ENCODE data around the gene RLF. TPM values are rescaled to one million over a fixed set of nuclear protein-coding genes. Genes with fewer than 3 reads are reported as not detected.

The RLF gene, protein sequence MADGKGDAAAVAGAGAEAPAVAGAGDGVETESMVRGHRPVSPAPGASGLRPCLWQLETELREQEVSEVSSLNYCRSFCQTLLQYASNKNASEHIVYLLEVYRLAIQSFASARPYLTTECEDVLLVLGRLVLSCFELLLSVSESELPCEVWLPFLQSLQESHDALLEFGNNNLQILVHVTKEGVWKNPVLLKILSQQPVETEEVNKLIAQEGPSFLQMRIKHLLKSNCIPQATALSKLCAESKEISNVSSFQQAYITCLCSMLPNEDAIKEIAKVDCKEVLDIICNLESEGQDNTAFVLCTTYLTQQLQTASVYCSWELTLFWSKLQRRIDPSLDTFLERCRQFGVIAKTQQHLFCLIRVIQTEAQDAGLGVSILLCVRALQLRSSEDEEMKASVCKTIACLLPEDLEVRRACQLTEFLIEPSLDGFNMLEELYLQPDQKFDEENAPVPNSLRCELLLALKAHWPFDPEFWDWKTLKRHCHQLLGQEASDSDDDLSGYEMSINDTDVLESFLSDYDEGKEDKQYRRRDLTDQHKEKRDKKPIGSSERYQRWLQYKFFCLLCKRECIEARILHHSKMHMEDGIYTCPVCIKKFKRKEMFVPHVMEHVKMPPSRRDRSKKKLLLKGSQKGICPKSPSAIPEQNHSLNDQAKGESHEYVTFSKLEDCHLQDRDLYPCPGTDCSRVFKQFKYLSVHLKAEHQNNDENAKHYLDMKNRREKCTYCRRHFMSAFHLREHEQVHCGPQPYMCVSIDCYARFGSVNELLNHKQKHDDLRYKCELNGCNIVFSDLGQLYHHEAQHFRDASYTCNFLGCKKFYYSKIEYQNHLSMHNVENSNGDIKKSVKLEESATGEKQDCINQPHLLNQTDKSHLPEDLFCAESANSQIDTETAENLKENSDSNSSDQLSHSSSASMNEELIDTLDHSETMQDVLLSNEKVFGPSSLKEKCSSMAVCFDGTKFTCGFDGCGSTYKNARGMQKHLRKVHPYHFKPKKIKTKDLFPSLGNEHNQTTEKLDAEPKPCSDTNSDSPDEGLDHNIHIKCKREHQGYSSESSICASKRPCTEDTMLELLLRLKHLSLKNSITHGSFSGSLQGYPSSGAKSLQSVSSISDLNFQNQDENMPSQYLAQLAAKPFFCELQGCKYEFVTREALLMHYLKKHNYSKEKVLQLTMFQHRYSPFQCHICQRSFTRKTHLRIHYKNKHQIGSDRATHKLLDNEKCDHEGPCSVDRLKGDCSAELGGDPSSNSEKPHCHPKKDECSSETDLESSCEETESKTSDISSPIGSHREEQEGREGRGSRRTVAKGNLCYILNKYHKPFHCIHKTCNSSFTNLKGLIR (N-terminal part only)
- polyA plus RNA-seq = 8.0 TPM

DNA sequence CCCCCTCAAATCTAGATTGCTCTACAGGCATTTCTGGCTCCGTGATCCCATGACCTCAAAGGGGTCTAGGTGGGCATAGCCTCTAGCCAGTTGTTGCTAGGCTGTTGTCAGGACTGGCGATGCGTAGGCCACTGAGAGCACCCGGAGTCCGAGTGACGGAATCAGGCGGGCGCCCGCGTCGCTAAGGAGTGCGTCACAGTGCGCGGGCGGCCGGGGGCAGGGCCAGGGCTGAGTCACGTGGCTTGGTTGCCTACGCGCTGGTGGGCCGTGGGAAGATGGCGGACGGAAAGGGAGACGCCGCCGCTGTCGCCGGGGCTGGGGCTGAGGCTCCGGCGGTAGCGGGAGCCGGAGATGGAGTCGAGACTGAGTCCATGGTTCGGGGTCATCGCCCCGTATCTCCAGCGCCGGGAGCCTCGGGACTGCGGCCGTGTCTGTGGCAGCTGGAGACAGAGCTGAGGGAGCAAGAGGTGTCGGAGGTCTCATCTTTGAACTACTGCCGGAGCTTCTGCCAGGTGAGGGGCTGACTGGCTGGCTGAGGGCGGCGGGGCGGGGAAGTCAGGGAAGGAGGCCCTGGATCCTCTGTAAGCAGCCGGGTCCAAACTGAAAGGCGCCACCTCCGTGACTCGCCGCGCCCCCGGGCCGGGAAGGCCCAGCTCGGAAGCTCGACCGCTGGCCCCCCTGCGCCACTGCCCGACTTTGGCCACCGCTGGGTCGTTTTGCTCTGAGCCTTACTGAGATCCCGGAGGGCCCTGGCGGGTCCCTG is at the start of gene RLF:
RLF (plus strand) TSS at position 263 of the 763 bp plus-strand sequence; CDS start at position 276, 13 bp downstream.
- Mint-ChIP-seq H3K9me3 (no peaks in the 10 kb centered on the region), H3K4me1 (peaks cover 15 to 28% (median 20%) of the 10 kb centered on the region in 3 donors), H3K27ac (peak within 1 kb of the TSS in 1 of 3 donors; percentile 98), H3K4me3 (peak within 1 kb of the TSS in 1 of 4 donors; percentile 31), H3K27me3 (no peaks in the 10 kb centered on the region), H3K36me3 (no peaks in the 10 kb centered on the region)

- H3K4me3 Mint-ChIP-seq = no peak overlapping the region
- H3K27ac Mint-ChIP-seq = no peak overlapping the region
- H3K27me3 Mint-ChIP-seq = peaks cover 9% of the 10 kb centered on the region
- H3K9me3 Mint-ChIP-seq = peaks cover 7 to 21% (median 16%) of the 10 kb centered on the region in 3 donors
- peaks cover 0 to 1% (median 0%) of the 10 kb centered on the region in 3 donors for H3K4me1 Mint-ChIP-seq
- peaks cover 1% of the 10 kb centered on the region for H3K36me3 Mint-ChIP-seq
Observed at GRCh38 chr1:40114400-40114799, 46.8 kb upstream of the RLF start.

GRCh38 chr1:40120128-40120527 is 41.1 kb upstream of the RLF start:
- Mint-ChIP-seq H3K4me3 (no peak overlapping the region), H3K27ac (no peak overlapping the region), H3K27me3 (peaks cover 7% of the 10 kb centered on the region), H3K9me3 (no peaks in the 10 kb centered on the region), H3K36me3 (peaks cover 2% of the 10 kb centered on the region), H3K4me1 (peaks cover 0 to 1% (median 0%) of the 10 kb centered on the region in 3 donors)

- Mint-ChIP-seq H3K27me3 (peaks cover 4% of the 10 kb centered on the region), H3K4me1 (no peaks in the 10 kb centered on the region), H3K4me3 (no peak overlapping the region), H3K36me3 (peaks cover 2% of the 10 kb centered on the region), H3K9me3 (no peaks in the 10 kb centered on the region), H3K27ac (no peak overlapping the region)
Observed at GRCh38 chr1:40122855-40123254, 38.3 kb upstream of the RLF start.

GRCh38 chr1:40130892-40131291 is 30.3 kb upstream of the RLF start:
- Mint-ChIP-seq H3K27me3 (peaks cover 4% of the 10 kb centered on the region), H3K4me1 (peaks cover 0 to 3% (median 0%) of the 10 kb centered on the region in 3 donors), H3K27ac (no peak overlapping the region), H3K4me3 (no peak overlapping the region), H3K36me3 (no peaks in the 10 kb centered on the region), H3K9me3 (peaks cover 0 to 2% (median 0%) of the 10 kb centered on the region in 3 donors)

- Mint-ChIP-seq H3K27me3 (peaks cover 4% of the 10 kb centered on the region), H3K4me3 (peak overlapping the region in 1 of 4 donors; percentile 67), H3K9me3 (peaks cover 0 to 2% (median 0%) of the 10 kb centered on the region in 3 donors), H3K27ac (no peak overlapping the region), H3K4me1 (peaks cover 0 to 3% (median 0%) of the 10 kb centered on the region in 3 donors), H3K36me3 (no peaks in the 10 kb centered on the region)
Observed at GRCh38 chr1:40132383-40133311, 28.5 kb upstream of the RLF start.

- no peaks in the 10 kb centered on the region for H3K36me3 Mint-ChIP-seq
- peaks cover 0 to 3% (median 0%) of the 10 kb centered on the region in 3 donors for H3K4me1 Mint-ChIP-seq
Observed at GRCh38 chr1:40133312-40133665, 27.9 kb upstream of the RLF start.

GRCh38 chr1:40133839-40134238 is 27.3 kb upstream of the RLF start:
- no peak overlapping the region for H3K27ac Mint-ChIP-seq
- peaks cover 0 to 3% (median 0%) of the 10 kb centered on the region in 3 donors for H3K4me1 Mint-ChIP-seq
- H3K27me3 Mint-ChIP-seq = peaks cover 4% of the 10 kb centered on the region
- H3K36me3 Mint-ChIP-seq = no peaks in the 10 kb centered on the region
- peaks cover 0 to 2% (median 0%) of the 10 kb centered on the region in 3 donors for H3K9me3 Mint-ChIP-seq
- no peak overlapping the region for H3K4me3 Mint-ChIP-seq

More at GRCh38 chr1:40133312-40133665, 27.9 kb upstream of the RLF start:
- Mint-ChIP-seq H3K27ac (no peak overlapping the region), H3K9me3 (peaks cover 0 to 2% (median 0%) of the 10 kb centered on the region in 3 donors), H3K27me3 (peaks cover 4% of the 10 kb centered on the region), H3K4me3 (peak overlapping the region in 1 of 4 donors; percentile 67)

DNA sequence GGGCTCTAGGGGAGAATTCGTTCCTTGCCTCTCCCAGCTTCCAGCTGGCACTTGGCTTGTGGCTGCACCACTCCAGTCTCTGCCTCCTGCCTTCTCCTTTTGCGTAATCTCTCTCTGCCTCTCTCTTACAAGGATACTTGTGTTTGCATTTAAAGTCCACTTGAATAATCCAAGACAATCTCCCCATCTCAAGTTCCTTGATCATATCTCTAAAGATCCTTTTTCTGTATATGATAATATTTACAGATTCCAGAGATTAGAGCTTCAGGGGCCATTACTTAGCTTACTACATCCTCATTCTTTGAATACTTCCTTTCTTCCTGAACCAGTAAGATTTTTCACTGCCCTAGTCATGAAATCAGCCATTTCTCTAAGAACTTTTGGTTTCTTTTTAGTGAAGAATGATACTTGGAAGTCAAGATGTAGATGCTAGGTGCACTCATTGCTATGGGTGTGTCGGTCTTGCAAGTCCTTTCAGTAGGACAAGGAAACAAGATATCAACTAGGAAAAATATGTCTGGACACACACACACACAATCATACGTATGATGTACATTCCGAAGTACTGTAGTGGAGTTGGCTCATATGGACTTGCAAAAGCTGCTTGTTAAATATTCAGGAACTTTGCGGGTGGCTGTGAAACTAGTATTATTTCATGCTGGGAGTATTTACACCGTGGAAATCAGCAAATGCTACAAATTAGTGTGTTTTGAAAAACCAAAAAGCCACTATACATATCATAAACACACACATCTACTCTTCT is 20.8 kb upstream of the RLF start:
- H3K27me3 Mint-ChIP-seq = peaks cover 13% of the 10 kb centered on the region
- no peak overlapping the region for H3K4me3 Mint-ChIP-seq
- no peak overlapping the region for H3K27ac Mint-ChIP-seq
- no peaks in the 10 kb centered on the region for H3K36me3 Mint-ChIP-seq
- H3K4me1 Mint-ChIP-seq = peaks cover 2 to 7% (median 5%) of the 10 kb centered on the region in 3 donors
- H3K9me3 Mint-ChIP-seq = no peaks in the 10 kb centered on the region

DNA sequence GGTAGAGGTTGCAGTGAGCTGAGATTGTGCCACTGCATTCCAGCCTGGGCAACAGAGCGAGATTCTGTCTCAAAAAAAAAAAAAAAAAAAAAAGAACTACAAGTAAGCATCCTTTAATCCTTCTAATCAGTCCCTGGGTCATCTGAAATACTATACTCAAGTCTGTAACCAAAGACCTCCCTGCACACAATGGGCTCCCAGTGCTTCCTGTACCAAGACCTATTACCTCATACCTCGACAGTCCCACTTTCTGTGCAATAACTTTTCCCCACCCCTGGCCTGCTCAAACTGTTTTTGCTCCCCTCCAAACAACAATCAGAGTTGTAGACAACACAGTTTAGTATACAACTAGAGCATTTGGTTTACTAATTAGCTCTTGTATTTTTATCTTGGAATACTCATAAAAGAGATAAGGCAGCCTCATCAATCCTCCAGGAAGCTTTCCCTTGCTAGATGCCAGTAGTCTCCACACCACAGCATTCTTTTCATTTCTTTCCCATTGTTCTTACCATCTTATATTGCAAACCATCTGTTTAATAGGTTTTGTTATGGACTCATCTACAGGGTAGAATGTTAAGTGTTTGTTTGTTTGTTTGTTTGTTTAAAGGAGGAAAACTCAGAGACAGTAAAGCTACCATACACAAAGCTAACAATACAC is 19.2 kb upstream of the RLF start:
- no peak overlapping the region for H3K4me3 Mint-ChIP-seq
- H3K36me3 Mint-ChIP-seq = no peaks in the 10 kb centered on the region
- no peaks in the 10 kb centered on the region for H3K9me3 Mint-ChIP-seq
- H3K4me1 Mint-ChIP-seq = peaks cover 2 to 7% (median 5%) of the 10 kb centered on the region in 3 donors
- H3K27ac Mint-ChIP-seq = no peak overlapping the region
- H3K27me3 Mint-ChIP-seq = peaks cover 13% of the 10 kb centered on the region

GRCh38 chr1:40143891-40144575 is 17.2 kb upstream of the RLF start:
- Mint-ChIP-seq H3K9me3 (no peaks in the 10 kb centered on the region), H3K27me3 (peaks cover 13% of the 10 kb centered on the region), H3K27ac (peak overlapping the region in 2 of 3 donors; percentile 33 to 34)

More at GRCh38 chr1:40143891-40144575, 17.2 kb upstream of the RLF start:
- Mint-ChIP-seq H3K36me3 (no peaks in the 10 kb centered on the region), H3K4me3 (no peak overlapping the region), H3K4me1 (peaks cover 2 to 7% (median 5%) of the 10 kb centered on the region in 3 donors)
